ENCODE data around the gene TNXB.
"Not testable (repeated sequence)": the region's sequence is repeated elsewhere in the genome, so short reads cannot be mapped to it uniquely, and the experiment has no call there.

Gene TNXB
- total RNA-seq: 3.6 to 5.6 reads per million in 2 donors

- DNase-seq: no peak
Measured at GRCh38 chr6:32109114-32109764, at the start of gene TNXB. Gene TNXB (minus strand): TSS chr6:32109338. CDS start chr6:32098198, 11,140 bp downstream.

DNA sequence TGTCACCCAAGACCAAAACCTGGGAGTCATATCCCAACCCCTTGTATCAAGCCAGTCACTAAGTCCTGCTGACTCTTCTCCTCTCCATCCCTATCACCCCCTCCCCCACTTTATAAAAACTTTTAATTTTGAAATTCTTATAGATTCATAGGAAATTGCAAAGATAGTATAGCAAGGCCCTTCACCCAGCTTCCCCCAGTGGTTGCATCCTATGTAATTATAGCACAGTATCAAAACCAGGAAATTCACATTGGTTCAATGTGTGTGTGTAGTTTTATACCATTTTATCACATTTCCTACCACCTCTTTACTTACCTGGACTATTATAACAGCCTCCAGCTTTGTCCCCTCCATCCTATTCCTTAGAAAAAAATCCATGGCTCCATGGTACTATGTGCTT, 48.9 kb upstream of the TNXB start:
- no peak for DNase-seq

DNA sequence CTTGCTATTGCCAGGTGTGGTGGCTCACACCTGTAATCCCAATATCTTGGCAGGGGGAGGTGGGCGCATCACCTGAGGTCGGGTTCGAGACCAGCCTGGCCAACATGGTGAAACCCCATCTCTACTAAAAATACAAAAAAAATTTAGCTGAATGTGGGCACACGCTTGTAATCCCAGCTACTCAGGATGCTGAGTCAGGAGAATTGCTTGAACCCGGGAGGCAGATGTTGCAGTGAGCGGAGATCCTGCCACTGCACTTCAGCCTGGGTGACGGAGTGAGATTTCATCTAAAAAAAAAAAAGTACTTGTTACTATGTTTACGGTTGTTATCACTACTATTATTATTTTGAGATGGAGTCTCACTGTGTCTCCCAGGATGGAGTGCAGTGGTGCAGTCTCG, 47.8 kb upstream of the TNXB start:
- no peak for DNase-seq

DNA sequence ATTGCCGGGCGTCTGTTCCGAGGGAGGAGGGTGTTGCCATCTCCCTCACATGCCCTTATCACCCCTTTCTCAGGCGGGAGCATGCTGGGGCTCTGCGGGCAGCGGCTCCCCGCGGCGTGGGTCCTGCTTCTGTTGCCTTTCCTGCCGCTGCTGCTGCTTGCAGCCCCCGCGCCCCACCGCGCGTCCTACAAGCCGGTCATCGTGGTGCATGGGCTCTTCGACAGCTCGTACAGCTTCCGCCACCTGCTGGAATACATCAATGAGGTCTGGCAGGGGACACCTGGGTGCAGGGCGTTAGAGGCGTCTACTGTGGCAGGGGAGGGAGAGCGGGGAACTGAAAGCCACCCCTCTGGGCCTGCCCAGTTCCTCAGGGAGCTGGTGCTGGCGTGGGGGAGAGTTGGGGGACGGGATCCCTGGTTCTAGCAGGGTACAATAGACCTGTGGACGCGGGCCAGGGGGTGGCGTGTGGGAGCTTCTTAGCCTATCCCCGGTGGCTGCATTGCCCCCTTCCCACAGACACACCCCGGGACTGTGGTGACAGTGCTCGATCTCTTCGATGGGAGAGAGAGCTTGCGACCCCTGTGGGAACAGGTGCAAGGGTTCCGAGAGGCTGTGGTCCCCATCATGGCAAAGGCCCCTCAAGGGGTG, 45.5 kb upstream of the TNXB start:
- DNase-seq: peak; percentile 46

DNA sequence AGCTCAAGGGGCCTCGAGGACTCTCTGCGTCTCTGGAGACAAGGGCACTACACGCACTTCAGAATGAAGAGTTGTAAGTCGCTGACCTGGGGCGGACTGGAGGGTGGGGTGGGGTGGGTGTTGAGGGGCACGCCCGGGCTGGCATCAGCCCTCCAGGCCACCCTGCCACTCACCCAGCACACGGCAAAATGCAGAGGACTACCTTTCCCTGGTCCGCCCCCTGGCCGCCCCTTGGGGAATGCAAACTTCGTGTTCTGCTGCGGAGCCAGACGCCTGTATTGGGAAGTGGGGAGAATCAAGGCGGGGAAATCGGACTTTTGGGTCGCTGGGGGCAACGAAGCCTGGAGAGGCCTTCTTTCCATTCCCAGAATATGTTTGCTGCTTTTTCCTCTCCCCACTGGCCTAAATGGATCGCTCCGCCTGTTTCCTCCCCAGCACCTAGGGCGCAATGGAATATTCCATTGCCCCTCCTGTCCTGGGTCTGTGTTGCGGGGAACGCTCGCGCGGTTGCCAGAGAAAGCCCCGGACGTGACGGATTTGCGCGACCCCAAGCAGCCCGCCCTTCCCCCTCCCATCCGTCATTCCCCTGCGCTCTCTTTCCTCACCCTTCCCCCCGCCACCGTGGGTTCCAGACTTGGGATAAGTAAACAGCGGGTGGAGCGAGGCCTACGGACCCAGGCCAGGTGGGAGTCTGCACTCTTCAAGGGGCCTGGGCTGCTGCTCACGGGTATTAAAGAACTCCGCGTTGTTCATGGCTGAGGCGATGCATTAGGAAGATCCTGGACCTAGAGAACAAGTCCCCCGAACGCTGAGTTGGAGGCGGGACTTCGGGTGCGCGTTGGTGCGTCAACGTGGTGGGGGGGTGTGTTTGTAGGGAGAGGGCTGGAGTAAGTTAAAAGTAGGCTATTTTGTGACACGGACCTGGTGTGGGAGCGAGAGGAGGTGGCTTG, 44.7 kb upstream of the TNXB start, which contains the start of gene PPT2:
TSS of gene PPT2 (plus strand) at position 578 of the 950 bp plus-strand sequence. CDS start 454 bp downstream, outside the sequence.
- peak; percentile 49 for DNase-seq

DNA sequence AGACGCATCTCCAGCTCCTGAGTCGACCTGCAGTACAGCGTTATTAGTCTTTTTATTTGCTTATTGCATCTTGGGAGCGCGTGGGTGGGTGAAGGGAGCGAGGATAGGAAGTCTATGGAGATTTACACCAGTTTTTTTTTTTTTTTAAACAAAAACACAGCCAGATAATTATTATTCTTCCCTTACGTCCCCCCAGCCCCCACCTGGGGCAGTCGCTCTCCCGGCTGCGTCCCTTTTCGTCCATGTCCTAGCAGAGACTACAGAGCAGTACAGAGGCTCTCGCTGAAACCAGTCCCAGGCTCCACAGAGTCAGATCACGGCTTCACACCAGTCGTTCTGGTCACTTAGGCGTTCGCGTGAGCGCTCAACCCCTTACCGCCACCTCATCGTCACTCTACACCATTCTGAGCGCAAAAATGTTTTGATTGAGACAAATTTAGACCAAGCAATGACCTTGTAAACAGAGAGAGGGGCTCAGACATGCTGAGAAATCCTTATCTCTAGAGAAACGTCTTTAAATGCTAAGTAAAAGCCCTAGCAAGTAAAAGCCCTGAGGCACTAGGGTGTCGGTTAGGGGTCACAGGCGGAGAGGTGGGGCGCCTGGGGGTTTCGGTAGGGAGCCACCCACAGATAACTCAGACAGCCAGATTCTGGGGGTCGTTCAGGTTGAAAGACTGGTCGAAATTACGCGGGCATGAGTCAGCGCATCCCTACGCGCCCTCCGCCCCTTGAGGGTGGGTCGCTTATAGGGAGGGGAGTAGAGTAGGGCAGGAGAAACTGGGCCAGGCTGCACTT, 43.8 kb upstream of the TNXB start:
- no peak for DNase-seq

DNA sequence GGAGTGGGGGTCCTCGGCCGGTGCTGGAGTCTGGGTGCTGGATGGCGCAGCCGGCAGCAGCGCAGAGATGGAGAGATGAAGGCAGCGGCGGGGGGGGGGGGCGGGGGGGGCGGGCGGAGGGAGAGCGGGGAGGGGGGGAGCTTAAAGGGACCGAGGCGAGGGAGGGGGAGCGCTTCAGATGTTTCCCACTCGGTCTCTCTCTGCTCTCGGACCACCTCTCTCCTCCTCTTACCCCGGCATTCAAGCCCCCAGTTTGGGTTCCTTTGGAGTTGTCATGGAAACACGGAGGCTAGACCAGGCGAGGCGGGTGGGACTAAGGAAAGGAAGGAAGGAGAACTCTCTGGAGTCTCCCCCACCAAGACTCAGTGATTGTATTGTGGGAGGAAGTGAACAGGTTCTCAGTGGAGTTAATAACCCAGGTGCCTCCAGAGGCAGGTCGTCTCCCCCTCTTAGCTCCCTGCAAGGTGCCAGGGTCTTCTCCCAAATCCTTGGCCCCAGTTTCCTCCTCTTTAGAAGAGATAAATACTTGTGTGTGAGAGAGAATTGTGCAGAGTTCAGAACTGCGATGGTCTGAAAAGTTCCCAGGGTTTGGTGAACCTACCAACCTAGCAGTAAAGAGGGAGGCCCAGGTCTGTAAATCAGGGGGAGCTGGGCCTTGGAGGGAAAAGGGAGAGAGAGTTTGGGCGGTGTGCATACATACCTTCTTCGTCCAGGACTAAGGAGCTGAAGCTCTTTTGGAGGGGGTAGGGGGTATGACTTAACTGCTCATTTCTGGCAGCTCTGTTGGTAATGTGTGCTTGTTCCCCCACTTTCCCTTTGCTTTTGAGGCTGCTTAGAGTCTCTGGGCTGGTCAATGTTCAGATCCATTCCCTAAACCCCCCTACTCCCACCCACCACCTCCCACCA, 43.0 kb upstream of the TNXB start, which contains the start of gene PRRT1:
TSS of gene PRRT1 (minus strand) at position 77 of the 906 bp plus-strand sequence. CDS start 112 bp downstream, outside the sequence.
- no peak for DNase-seq

- DNase-seq: no peak
Measured at GRCh38 chr6:32151181-32151862, 42.2 kb upstream of the TNXB start.

DNA sequence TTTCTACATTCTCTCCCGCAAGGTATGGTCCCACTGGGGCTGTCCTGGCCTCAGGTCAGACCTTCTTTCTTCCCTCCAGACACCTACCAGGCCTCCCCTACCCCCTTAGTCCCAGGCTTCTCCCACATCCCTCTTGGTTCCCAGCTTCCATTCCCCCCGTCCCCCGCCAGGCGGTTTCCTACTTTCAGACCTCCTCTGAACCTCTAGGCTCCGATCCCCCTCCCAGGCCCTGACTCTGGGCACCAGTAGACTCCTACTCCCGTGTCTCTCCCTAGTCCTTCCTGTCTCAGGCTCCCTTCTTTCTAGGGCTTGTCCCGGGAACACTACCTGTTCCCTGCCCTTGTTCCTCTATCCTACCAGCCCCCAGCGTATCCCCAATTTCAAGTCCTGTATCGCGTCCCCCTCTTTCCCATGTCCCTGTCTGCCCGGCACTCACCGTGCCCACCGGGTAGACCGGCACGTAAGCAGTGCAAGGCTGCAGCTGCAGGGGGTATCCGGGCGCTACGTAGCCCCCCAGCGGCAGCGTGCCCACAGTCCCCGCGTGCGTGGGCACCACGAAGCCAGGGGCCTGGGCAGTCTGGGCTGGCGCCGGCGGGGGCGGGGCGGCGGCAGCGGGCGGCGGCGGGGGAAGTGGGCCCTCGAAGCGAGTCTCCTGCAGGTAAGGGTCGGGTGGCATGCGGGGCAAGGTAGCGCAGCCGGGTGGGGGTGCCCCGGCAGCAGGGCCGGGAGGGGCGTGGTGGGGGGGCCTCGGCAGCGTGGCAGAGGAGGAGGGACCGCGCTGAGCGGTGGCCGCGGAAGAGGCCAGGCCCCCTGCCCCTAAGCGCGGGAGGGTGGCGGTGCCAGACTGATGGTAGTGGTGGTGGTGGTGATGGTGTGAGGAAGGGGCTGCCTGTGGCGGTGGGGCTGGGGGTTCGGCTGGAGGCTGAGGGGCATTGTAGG, 41.1 kb upstream of the TNXB start:
- DNase-seq: no peak

DNA sequence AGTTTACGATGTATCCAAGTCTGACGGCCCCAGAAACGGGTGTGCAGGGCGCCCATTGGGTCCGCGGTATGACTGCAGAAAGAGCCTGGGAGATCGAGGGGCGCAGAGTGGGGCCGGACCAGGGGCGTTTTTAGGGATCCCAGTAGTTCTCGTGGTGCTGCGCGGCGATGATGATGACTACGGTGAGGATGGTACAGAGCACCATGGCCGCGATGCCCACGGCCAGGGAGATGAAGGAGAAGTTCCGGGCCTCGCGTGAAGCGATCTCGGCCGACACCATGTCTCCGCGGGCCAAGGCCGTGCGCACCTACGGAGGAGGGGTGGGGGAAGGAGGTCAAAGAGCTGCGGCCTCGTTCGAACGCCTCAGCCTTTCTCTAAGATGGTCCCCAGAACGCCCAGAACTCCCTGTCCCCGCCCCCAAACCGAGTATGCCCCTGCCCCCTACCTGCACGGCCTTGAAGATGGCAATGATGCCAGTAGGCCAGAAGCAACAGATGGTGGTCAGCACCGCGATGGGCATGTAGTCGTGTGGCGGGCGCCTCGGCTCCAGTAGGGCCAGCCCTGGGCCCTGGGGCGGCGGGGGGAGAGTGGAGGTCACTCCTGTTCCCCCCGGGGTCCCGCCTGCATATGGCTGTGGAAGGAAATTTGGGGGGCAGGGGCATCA, 40.1 kb upstream of the TNXB start:
- no peak for DNase-seq

GRCh38 chr6:32148289-32149091, 39.4 kb upstream of the TNXB start:
- DNase-seq: peak; percentile 57

DNA sequence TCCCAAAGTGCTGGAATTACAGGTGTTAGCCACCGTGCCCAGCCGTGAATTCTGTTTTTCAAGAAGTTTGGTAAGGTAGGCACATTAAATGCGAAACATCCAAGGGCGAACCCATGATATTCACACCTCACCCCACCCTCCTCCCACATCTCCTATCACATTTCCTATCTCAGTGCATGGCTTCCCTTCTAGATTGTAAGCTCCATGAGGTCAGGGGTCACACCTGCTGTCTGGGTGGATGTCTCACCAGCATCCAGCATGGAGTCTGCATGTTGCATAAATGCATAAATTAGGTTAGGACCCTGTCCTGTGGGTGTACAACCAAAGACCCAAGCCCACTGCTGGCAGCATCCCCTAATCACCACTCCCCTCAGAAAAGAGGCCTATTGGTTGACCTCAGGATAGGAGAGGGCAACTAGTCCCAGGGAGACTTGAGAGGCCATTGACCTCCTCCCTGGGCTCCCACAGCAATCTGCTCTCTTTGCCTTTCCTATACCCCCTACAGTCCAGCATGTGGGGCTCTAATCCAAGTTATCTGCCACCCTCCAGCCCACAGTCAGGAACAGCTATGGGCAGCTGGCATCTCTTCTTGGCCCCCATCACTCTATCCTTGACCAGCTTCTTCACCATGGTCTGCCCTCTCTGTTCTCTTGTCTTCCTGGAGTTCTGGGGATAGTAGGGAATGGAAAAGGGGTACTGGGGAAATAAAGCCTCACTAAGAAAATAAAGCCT, 38.4 kb upstream of the TNXB start:
- DNase-seq: no peak

DNA sequence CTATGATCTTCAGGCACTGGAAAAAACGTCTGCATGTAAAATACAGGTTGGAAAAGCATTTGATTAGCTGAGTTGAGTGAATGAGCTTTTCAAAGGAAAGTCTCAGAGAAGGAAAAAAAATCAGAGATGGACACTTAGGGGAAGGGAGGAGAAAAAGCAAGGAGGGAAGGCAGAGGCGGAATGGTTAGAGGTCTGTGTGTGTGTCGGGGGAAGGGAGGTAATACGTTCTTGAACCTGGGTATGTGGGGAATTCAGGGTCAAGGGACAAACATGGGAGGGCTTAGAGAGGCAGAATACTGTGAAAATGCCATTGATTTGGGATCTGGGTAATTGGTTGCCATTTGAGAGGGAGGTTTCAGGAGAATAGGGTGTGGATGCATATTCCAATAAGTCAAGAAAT, 37.5 kb upstream of the TNXB start:
- DNase-seq: no peak

GRCh38 chr6:32146287-32146686, 37.1 kb upstream of the TNXB start:
- no peak for DNase-seq

- DNase-seq: not testable (repeated sequence)
Measured at GRCh38 chr6:32144238-32144637, 35.1 kb upstream of the TNXB start.

DNA sequence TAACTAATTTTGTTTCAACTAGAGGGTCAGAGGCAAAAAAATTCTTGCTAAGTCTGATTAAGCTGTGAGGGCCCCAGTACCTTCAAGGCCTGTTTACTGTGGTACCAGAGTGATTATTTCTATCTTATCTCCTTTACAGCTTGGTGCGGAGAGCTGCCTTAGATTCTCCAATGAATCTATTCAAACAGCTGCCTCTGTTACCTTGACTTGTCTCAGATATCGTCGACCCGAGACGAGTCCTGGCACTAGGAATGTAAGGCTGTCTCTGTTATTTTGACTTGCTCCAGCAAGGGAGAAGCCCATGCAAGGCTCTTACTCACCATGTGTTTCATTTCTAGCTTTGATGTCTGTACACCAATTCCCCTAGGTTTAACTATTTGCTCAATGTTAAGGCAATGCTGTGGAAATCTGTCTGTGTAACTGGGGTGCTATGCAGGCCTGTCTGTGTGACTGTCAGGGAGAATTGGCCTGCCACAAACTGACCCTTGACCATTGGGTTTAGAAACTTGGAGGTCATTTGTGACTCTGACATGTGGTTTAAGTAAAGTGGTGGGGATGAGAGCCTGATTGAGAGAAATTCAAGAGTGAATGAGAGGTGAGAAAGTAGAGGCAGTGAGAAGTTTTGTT, 31.4 kb upstream of the TNXB start:
- no peak for DNase-seq

GRCh38 chr6:32139590-32139989, 30.5 kb upstream of the TNXB start:
- no peak for DNase-seq

Measured in T-helper 9 cell (primary cell).